Gastroesophageal sphincter (tissue), 3 donors: ENCODE data around the gene ELMO1.

Source experiments
- POLR2A ChIP-seq, 2 donors: fragments of 450-650 bp; IDR thresholded peaks; one replicate each; pipeline ENCODE4 v1.6.1; 2017; ENCODE audit warnings: antibody characterized with exemption in 2 of 2, mild to moderate bottlenecking in 2 of 2, moderate library complexity in 1 of 2
- POLR2AphosphoS5 ChIP-seq: sonication (generic); formaldehyde crosslinking; IDR thresholded peaks from one replicate; pipeline ENCODE4 v1.6.1; 2017; ENCODE audit warnings: antibody characterized with exemption
- TF ChIP-seq, protein P1 (sequence below), 4 experiments: fragments of 200-600 bp in 2 of 4; fragments of 450-650 bp in 2 of 4; sonication (generic) in 1 of 4; IDR thresholded peaks; one replicate each; pipeline ENCODE4 v1.5.1; 2017 to 2019; ENCODE audit warnings: antibody characterized with exemption in 4 of 4, mild to moderate bottlenecking in 2 of 4, moderate library complexity in 2 of 4

DNA sequence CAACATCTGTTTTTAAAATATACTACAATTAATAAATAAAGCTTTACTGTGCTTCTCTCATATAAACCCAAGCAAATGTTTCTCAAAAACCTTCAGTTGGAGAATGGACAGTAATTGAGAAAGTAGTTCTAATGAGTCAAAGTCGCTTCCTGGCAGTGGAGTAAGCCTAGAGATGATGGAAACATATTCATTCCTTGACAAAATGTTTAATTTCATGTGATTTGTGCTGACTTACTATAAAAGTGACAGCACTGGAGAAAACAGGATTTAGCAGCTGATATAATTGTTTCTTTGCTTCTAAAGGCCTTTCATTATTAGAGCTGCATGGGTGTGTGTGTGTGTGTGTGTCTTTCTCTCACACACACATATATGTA, 9.0 kb downstream of the ELMO1 start:
- TF ChIP-seq, protein P1, sequence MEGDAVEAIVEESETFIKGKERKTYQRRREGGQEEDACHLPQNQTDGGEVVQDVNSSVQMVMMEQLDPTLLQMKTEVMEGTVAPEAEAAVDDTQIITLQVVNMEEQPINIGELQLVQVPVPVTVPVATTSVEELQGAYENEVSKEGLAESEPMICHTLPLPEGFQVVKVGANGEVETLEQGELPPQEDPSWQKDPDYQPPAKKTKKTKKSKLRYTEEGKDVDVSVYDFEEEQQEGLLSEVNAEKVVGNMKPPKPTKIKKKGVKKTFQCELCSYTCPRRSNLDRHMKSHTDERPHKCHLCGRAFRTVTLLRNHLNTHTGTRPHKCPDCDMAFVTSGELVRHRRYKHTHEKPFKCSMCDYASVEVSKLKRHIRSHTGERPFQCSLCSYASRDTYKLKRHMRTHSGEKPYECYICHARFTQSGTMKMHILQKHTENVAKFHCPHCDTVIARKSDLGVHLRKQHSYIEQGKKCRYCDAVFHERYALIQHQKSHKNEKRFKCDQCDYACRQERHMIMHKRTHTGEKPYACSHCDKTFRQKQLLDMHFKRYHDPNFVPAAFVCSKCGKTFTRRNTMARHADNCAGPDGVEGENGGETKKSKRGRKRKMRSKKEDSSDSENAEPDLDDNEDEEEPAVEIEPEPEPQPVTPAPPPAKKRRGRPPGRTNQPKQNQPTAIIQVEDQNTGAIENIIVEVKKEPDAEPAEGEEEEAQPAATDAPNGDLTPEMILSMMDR (IDR thresholded peaks at IDR 0.05), result no peak
- TF ChIP-seq POLR2A (IDR thresholded peaks at IDR 0.05), result no peak
- TF ChIP-seq POLR2AphosphoS5, result no peak
